ENCODE measurements around the gene GCDH.

Gene GCDH

DNA sequence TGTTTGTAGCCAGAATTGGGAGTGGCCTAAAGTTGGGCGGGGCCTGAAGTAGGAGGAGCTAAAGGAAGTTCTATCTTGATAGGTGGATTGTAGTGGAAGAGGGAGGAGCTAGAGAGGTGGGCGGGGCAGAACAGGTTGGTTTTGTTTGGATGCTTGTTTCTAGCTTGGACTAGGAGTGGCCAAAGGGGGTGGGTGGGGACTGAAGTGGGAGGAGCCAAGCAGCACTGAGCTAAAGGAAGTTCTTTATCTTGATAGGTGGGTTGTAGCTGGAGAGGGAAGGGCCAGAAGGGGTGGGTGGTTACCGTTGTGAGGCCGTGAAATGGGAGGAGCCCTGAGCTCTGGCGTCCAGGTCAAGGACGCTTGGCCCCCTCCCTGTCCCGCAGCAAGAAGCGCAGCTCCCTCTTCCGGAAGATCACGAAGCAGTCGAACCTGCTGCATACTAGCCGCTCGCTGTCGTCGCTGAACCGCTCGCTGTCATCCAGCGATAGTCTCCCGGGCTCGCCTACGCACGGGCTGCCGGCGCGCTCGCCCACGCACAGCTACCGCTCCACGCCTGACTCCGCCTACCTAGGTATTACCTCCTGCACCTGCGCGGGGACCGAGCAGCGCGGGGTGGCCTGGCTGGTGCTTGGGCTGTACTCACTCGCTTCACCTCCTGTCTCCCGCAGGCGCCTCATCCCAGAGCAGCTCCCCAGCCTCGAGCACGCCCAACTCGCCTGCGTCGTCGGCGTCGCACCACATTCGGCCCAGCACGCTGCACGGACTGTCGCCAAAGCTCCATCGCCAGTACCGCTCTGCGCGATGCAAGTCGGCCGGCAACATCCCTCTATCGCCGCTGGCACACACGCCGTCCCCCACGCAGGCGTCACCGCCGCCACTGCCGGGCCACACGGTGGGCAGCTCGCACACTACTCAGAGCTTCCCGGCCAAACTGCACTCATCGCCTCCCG lies 17.7 kb upstream of the GCDH start:
- no peaks in the 10 kb centered on the region for H3K27me3 ChIP-seq (replicated peaks; ENCODE audit: control insufficient read depth, insufficient read depth, low read length, poor library complexity, severe bottlenecking)
- no peak overlapping the region for H3K4me3 ChIP-seq (ENCODE audit: insufficient read depth, low read depth, low read length, poor library complexity, severe bottlenecking)

DNA sequence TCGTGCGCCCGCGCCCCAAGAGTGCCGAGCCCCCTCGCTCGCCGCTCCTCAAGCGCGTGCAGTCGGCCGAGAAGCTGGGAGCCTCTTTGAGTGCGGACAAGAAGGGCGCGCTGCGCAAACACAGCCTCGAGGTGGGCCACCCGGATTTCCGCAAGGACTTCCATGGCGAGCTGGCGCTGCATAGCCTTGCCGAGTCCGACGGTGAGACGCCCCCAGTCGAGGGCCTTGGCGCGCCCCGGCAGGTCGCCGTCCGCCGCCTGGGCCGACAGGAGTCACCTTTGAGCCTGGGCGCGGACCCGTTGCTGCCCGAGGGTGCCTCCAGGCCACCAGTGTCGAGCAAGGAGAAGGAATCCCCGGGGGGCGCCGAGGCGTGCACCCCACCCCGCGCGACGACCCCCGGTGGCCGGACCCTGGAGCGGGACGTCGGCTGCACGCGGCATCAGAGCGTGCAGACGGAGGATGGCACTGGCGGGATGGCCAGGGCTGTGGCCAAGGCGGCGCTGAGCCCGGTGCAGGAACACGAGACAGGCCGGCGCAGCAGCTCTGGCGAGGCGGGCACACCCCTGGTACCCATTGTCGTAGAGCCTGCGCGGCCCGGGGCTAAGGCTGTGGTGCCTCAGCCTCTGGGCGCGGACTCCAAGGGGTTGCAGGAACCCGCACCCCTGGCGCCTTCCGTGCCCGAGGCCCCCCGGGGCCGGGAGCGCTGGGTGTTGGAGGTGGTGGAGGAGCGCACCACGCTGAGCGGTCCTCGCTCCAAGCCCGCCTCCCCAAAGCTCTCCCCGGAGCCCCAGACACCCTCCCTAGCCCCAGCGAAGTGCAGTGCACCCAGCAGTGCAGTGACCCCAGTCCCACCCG lies 16.8 kb upstream of the GCDH start:
- Histone ChIP-seq H3K27me3 (replicated peaks; ENCODE audit: control insufficient read depth, insufficient read depth, low read length, poor library complexity, severe bottlenecking) (no peaks in the 10 kb centered on the region), H3K4me1 (ENCODE audit: control insufficient read depth, insufficient read depth, low read length, poor library complexity, severe bottlenecking) (no peaks in the 10 kb centered on the region), H3K36me3 (ENCODE audit: control insufficient read depth, insufficient read depth, low read length) (peaks cover 33% of the 10 kb centered on the region), H3K4me3 (ENCODE audit: insufficient read depth, low read depth, low read length, poor library complexity, severe bottlenecking) (no peak overlapping the region), H3K27ac (ENCODE audit: insufficient read depth, low read length, poor library complexity, severe bottlenecking) (no peak overlapping the region), H3K9me3 (ENCODE audit: control insufficient read depth, low read length) (no peaks in the 10 kb centered on the region)
- DNase-seq: no peak

More for the DNA sequence above, 17.7 kb upstream of the GCDH start:
- Histone ChIP-seq H3K27ac (ENCODE audit: insufficient read depth, low read length, poor library complexity, severe bottlenecking) (no peak overlapping the region), H3K36me3 (ENCODE audit: control insufficient read depth, insufficient read depth, low read length) (peaks cover 30% of the 10 kb centered on the region), H3K4me1 (ENCODE audit: control insufficient read depth, insufficient read depth, low read length, poor library complexity, severe bottlenecking) (no peaks in the 10 kb centered on the region), H3K9me3 (ENCODE audit: control insufficient read depth, low read length) (no peaks in the 10 kb centered on the region)
- DNase-seq: peak; percentile 40 to 62 (median 57)

GRCh38 chr19:12875086-12875485 lies 15.9 kb upstream of the GCDH start:
- H3K9me3 ChIP-seq (ENCODE audit: control insufficient read depth, low read length): no peaks in the 10 kb centered on the region
- H3K4me3 ChIP-seq (ENCODE audit: insufficient read depth, low read depth, low read length, poor library complexity, severe bottlenecking): no peak overlapping the region
- H3K4me1 ChIP-seq (ENCODE audit: control insufficient read depth, insufficient read depth, low read length, poor library complexity, severe bottlenecking): no peaks in the 10 kb centered on the region
- no peak for DNase-seq
- H3K36me3 ChIP-seq (ENCODE audit: control insufficient read depth, insufficient read depth, low read length): peaks cover 33% of the 10 kb centered on the region
- H3K27me3 ChIP-seq (replicated peaks; ENCODE audit: control insufficient read depth, insufficient read depth, low read length, poor library complexity, severe bottlenecking): no peaks in the 10 kb centered on the region
- no peak overlapping the region for H3K27ac ChIP-seq (ENCODE audit: insufficient read depth, low read length, poor library complexity, severe bottlenecking)

DNA sequence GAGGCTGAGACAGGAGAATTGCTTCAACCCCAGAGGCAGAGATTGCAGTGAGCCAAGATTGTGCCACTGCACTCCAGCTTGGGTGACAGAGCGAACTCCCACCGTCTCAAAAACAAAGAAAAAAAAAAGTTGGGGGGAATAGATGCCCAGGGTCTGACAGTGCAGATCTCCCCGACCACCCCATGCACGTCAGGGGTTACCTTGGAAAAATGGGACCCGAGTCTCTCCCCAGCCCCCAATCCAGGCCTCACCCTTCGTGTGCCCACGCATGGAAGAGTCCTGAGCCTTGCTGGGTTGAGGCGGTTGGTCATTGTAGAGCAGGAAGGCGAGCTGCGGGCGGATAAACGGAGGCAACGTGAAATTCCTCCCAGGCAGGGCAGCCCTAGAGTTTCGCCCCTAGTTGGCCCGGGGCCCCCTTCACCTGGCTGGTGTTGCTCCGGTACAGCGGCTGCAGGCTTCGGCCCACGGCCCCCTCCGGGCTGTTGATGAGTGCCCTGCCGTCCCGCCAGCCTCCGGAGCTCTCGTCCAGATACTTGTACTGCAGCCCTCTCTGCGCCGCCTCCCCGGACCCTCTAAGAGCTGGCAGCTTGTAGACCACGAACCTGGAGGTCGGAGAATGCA lies 10.3 kb upstream of the GCDH start:
- Histone ChIP-seq H3K27ac (ENCODE audit: insufficient read depth, low read length, poor library complexity, severe bottlenecking) (peak overlapping the region; percentile 56), H3K9me3 (ENCODE audit: control insufficient read depth, low read length) (peaks cover 3% of the 10 kb centered on the region), H3K4me3 (ENCODE audit: insufficient read depth, low read depth, low read length, poor library complexity, severe bottlenecking) (peak overlapping the region; percentile 67), H3K4me1 (ENCODE audit: control insufficient read depth, insufficient read depth, low read length, poor library complexity, severe bottlenecking) (peaks cover 14% of the 10 kb centered on the region), H3K36me3 (ENCODE audit: control insufficient read depth, insufficient read depth, low read length) (peaks cover 23% of the 10 kb centered on the region), H3K27me3 (replicated peaks; ENCODE audit: control insufficient read depth, insufficient read depth, low read length, poor library complexity, severe bottlenecking) (no peaks in the 10 kb centered on the region)
- no peak for DNase-seq

DNA sequence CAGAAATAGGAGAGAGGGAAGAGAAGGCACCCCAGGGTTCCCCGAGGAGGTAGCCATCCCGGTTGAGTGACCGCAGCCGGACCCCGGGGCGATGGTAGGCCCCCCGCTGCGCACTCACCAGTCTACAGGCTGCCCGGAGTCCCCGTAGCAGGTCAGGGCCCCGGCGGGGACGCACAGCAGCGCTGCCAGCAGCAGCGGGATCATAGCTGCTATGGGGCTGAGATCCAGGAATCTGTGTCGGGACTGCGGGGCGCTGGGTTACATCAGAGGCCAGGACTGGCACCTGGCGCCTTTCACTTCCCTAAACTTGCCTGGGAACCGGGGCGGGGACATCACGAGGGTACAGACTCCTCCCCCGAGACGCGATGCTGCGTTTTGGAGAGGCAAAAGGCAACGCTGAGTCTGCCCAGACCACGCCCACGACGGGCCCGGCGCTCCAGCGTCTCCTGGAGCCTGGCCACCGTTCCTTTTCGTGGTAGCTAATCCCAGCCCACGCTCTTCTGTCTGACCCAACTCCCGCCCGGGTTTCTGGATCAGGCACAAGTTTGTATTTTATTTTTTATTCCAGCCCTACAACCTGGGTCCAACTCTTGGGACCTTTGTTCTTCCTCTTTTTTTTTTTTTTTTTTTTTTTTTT lies 9.7 kb upstream of the GCDH start, which contains the start of gene DNASE2:
Gene DNASE2, minus strand, starts transcription at position 278 of the 637 bp plus-strand sequence. Its CDS starts 74 bp downstream, at position 204.
- H3K4me3 ChIP-seq (ENCODE audit: insufficient read depth, low read depth, low read length, poor library complexity, severe bottlenecking): peak within 1 kb of the TSS; percentile 67

DNA sequence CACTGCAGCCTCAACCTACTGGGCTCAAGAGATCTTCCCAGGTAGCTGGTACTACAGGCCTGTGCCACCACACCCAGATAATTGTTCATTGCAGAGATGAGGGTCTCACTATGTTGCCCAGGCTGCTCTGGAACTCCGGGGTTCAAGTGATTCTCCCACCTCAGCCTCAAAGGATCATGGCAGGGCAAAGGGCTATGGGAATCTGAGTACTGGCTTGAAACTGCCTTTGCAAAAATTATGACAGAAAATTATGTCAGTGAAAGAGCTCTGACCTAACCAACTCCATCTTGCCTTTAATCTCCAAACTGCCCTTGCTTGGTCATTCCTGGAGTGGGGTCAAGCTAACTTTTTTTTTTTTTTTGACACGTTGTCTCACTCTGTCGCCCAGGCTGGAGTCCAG lies 8.4 kb upstream of the GCDH start:
- Histone ChIP-seq H3K27me3 (replicated peaks; ENCODE audit: control insufficient read depth, insufficient read depth, low read length, poor library complexity, severe bottlenecking) (no peaks in the 10 kb centered on the region), H3K36me3 (ENCODE audit: control insufficient read depth, insufficient read depth, low read length) (peaks cover 10% of the 10 kb centered on the region), H3K4me1 (ENCODE audit: control insufficient read depth, insufficient read depth, low read length, poor library complexity, severe bottlenecking) (peaks cover 17% of the 10 kb centered on the region), H3K4me3 (ENCODE audit: insufficient read depth, low read depth, low read length, poor library complexity, severe bottlenecking) (no peak overlapping the region), H3K9me3 (ENCODE audit: control insufficient read depth, low read length) (peaks cover 3% of the 10 kb centered on the region), H3K27ac (ENCODE audit: insufficient read depth, low read length, poor library complexity, severe bottlenecking) (no peak overlapping the region)
- no peak for DNase-seq

More for the DNA sequence above, 9.7 kb upstream of the GCDH start, which contains the start of gene DNASE2:
- Histone ChIP-seq H3K27ac (ENCODE audit: insufficient read depth, low read length, poor library complexity, severe bottlenecking) (peak within 1 kb of the TSS; percentile 56), H3K36me3 (ENCODE audit: control insufficient read depth, insufficient read depth, low read length) (peaks cover 17% of the 10 kb centered on the region), H3K4me1 (ENCODE audit: control insufficient read depth, insufficient read depth, low read length, poor library complexity, severe bottlenecking) (peaks cover 17% of the 10 kb centered on the region), H3K27me3 (replicated peaks; ENCODE audit: control insufficient read depth, insufficient read depth, low read length, poor library complexity, severe bottlenecking) (no peaks in the 10 kb centered on the region), H3K9me3 (ENCODE audit: control insufficient read depth, low read length) (peaks cover 3% of the 10 kb centered on the region)
- peak; percentile 76 to 87 (median 78) for DNase-seq

- H3K27me3 ChIP-seq (replicated peaks; ENCODE audit: control insufficient read depth, insufficient read depth, low read length, poor library complexity, severe bottlenecking): no peaks in the 10 kb centered on the region
- H3K4me1 ChIP-seq (ENCODE audit: control insufficient read depth, insufficient read depth, low read length, poor library complexity, severe bottlenecking): peaks cover 17% of the 10 kb centered on the region
- H3K27ac ChIP-seq (ENCODE audit: insufficient read depth, low read length, poor library complexity, severe bottlenecking): no peak overlapping the region
- H3K36me3 ChIP-seq (ENCODE audit: control insufficient read depth, insufficient read depth, low read length): no peaks in the 10 kb centered on the region
- peaks cover 3% of the 10 kb centered on the region for H3K9me3 ChIP-seq (ENCODE audit: control insufficient read depth, low read length)
- no peak for DNase-seq
- no peak overlapping the region for H3K4me3 ChIP-seq (ENCODE audit: insufficient read depth, low read depth, low read length, poor library complexity, severe bottlenecking)
Measured at GRCh38 chr19:12884202-12884601, 6.8 kb upstream of the GCDH start.

DNA sequence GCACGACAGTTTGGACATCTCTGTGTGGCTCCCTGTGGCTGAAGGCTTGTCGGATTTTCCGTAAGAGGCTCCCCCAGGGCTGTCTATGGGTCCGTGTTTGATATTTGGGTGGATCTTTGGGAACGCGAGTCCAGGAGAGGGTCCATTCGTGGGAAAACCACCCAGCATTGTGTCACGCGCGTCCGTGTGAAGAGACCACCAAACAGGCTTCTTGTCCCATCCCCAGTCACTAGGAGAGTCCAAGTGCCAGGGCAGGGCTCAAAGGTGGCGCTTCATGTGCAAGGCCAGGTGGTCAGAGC lies 6.4 kb upstream of the GCDH start:
- DNase-seq: no peak
- H3K4me1 ChIP-seq (ENCODE audit: control insufficient read depth, insufficient read depth, low read length, poor library complexity, severe bottlenecking): peaks cover 17% of the 10 kb centered on the region
- no peaks in the 10 kb centered on the region for H3K36me3 ChIP-seq (ENCODE audit: control insufficient read depth, insufficient read depth, low read length)
- no peaks in the 10 kb centered on the region for H3K27me3 ChIP-seq (replicated peaks; ENCODE audit: control insufficient read depth, insufficient read depth, low read length, poor library complexity, severe bottlenecking)
- H3K27ac ChIP-seq (ENCODE audit: insufficient read depth, low read length, poor library complexity, severe bottlenecking): no peak overlapping the region
- peak overlapping the region; percentile 49 for H3K4me3 ChIP-seq (ENCODE audit: insufficient read depth, low read depth, low read length, poor library complexity, severe bottlenecking)
- peaks cover 3% of the 10 kb centered on the region for H3K9me3 ChIP-seq (ENCODE audit: control insufficient read depth, low read length)

DNA sequence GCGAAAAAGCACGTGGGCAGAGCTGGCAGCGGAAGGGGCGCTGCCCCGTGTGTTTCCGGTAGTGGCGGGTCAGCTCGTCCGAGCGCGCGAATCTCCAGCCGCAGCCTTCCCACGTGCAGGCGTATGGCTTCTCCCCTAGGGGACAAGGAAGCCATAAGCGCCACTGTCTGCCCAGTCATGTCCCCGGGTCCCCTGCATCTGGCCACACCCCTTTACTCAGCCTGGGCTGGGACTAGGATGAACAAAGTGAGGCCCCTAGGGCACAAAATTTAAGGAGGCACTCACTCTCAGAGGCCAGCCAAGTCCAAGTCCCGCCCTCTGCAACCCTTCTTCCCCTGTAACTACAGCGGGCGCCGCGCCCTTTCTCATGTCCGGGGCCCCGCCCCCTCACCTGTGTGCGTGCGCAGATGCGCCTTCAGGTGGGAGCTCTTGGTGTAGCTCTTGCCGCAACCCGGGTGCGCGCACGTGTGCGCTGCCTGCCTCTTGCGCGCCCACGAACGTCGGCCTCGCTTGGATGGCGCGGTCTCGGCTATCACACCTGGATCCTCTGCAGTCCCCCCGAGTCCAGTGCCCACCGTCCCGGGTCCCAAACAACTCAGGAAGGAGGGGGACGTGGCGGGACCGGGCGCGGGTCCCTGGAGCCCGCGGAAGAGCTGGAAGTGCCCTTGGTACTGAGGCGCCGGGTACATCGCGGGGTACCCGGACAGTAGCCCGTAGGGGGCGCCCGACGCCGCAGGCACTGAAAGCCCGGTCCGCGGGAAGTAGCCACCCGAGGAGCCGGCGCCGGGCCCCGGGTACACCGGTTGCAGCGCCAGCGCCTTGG lies 5.8 kb upstream of the GCDH start:
- H3K4me1 ChIP-seq (ENCODE audit: control insufficient read depth, insufficient read depth, low read length, poor library complexity, severe bottlenecking): peaks cover 17% of the 10 kb centered on the region
- H3K9me3 ChIP-seq (ENCODE audit: control insufficient read depth, low read length): peaks cover 3% of the 10 kb centered on the region
- no peaks in the 10 kb centered on the region for H3K36me3 ChIP-seq (ENCODE audit: control insufficient read depth, insufficient read depth, low read length)
- H3K27me3 ChIP-seq (replicated peaks; ENCODE audit: control insufficient read depth, insufficient read depth, low read length, poor library complexity, severe bottlenecking): no peaks in the 10 kb centered on the region
- H3K4me3 ChIP-seq (ENCODE audit: insufficient read depth, low read depth, low read length, poor library complexity, severe bottlenecking): peak overlapping the region; percentile 49
- DNase-seq: peak; percentile 71 to 83 (median 78)
- H3K27ac ChIP-seq (ENCODE audit: insufficient read depth, low read length, poor library complexity, severe bottlenecking): peak overlapping the region; percentile 37
